CD4-positive, alpha-beta T cell (primary cell): ENCODE measurements around the gene CLEC18A. TPM values are rescaled to one million over a fixed set of nuclear protein-coding genes. Genes with fewer than 3 reads are reported as not detected.
"Not testable (repeated sequence)": the region's sequence is repeated elsewhere in the genome, so short reads cannot be mapped to it uniquely, and the experiment has no call there.

Experiments used
- ATAC-seq: fragments of 200-7000 bp; cut with Tn5 transposase; one replicate; pipeline ENCODE4 v1.10.0; 2022; ENCODE audit warnings: mild to moderate bottlenecking; ENCODE audit not compliant: poor library complexity
- CTCF ChIA-PET: fragments of 350-600 bp; sonication (Branson Sonifier 250); formaldehyde crosslinking; loops from one replicate; lab custom pipeline; 2021; ENCODE audit warnings: antibody characterized with exemption, inconsistent platforms; lab: Charles Lee
- POLR2A ChIA-PET: fragments of 350-600 bp; sonication (Branson Sonifier 250); formaldehyde crosslinking; loops from one replicate; lab custom pipeline; 2021; ENCODE audit warnings: antibody characterized with exemption, inconsistent platforms; lab: Charles Lee
- DNase-seq, 14 experiments: peaks; one replicate each; pipeline ENCODE4 v3.0.0-alpha.2; 2013 to 2020; ENCODE audit warnings: mixed read lengths in 2 of 14
- H3K27ac ChIP-seq, 2 donors: one replicate each; pipeline versions ENCODE4 v1.5.1 to v1.7.0; 2013; ENCODE audit warnings: low read length in 2 of 2, low read depth in 1 of 2, mild to moderate bottlenecking in 1 of 2
- H3K27me3 ChIP-seq, 2 experiments: 1 replicate in 1 of 2; 2 replicates in 1 of 2; pipeline versions ENCODE4 v1.6.1 to v1.7.0; 2013; ENCODE audit warnings: low read length in 2 of 2, control low read depth in 1 of 2, mild to moderate bottlenecking in 1 of 2, moderate library complexity in 1 of 2; ENCODE audit not compliant: insufficient read depth in 2 of 2, control insufficient read depth in 1 of 2
- H3K36me3 ChIP-seq: one replicate; pipeline ENCODE4 v1.6.1; 2013; ENCODE audit warnings: low read length, control low read depth; ENCODE audit not compliant: insufficient read depth
- H3K4me1 ChIP-seq: one replicate; pipeline ENCODE4 v1.6.1; 2013; ENCODE audit warnings: low read length, control low read depth; ENCODE audit not compliant: insufficient read depth
- H3K4me3 ChIP-seq: one replicate; pipeline ENCODE4 v1.5.1; 2013; ENCODE audit warnings: mild to moderate bottlenecking, low read length, moderate library complexity
- H3K9me3 ChIP-seq, 2 experiments: 1 replicate in 1 of 2; 2 replicates in 1 of 2; pipeline versions ENCODE4 v1.6.1 to v1.7.0; 2013; ENCODE audit warnings: low read length in 2 of 2, mild to moderate bottlenecking in 2 of 2, control low read depth in 1 of 2, moderate library complexity in 1 of 2; ENCODE audit not compliant: control insufficient read depth in 1 of 2, insufficient read depth in 1 of 2
- H3K27ac Mint-ChIP-seq: one replicate; pipeline ENCODE4 v1.8.0; 2020; ENCODE audit warnings: mixed read lengths
- H3K27me3 Mint-ChIP-seq: one replicate; pipeline ENCODE4 v1.8.0; 2021; ENCODE audit warnings: mixed read lengths
- H3K36me3 Mint-ChIP-seq: one replicate; pipeline ENCODE4 v1.8.0; 2021; ENCODE audit warnings: low read depth, mixed read lengths
- H3K4me1 Mint-ChIP-seq: one replicate; pipeline ENCODE4 v1.8.0; 2021; ENCODE audit warnings: low read depth, mixed read lengths
- H3K4me3 Mint-ChIP-seq: one replicate; pipeline ENCODE4 v1.8.0; 2020; ENCODE audit warnings: mild to moderate bottlenecking, mixed read lengths
- H3K9me3 Mint-ChIP-seq: one replicate; pipeline ENCODE4 v1.8.0; 2020; ENCODE audit warnings: mixed read lengths
- intact Hi-C, 2 experiments: fragments of 100-400 bp; cut with DNase I in 1 of 2; cut with micrococcal nuclease in 1 of 2; formaldehyde crosslinking; loops; one replicate each; pipeline versions ENCODE4 v1.15.1 to v1.9.0; 2023 to 2025; cut with DNase I, micrococcal nuclease
- polyA plus RNA-seq, 2 donors: library from polyadenylated mRNA; unstranded; fragments of 120-200 nt; gene quantifications; one replicate each; pipeline ENCODE4 v1.2.1, GENCODE V29; 2013
- total RNA-seq, 174 experiments: library from RNA in 2 of 174; stranded (reverse) in 2 of 174; gene quantifications; one replicate each; pipeline ENCODE4 v1.2.3 and lab custom pipeline; 2021 to 2026
- TF ChIP-seq, protein P1 (sequence below): fragments of 200-600 bp; IDR thresholded peaks from one replicate; pipeline ENCODE4 v1.8.0; 2022; ENCODE audit warnings: antibody characterized with exemption, mild to moderate bottlenecking

CLEC18A gene
- total RNA-seq = 1 to 10 TPM; 1.3 to 1.7 TPM
- 0.71 TPM for polyA plus RNA-seq (2013, experiment 1 of 2)
- 0.65 TPM for polyA plus RNA-seq (2013, experiment 2 of 2)
- total RNA-seq (lab: John Stamatoyannopoulos, UW) = 0 to 2.1 (median 0.28) reads per million in 172 experiments

DNA sequence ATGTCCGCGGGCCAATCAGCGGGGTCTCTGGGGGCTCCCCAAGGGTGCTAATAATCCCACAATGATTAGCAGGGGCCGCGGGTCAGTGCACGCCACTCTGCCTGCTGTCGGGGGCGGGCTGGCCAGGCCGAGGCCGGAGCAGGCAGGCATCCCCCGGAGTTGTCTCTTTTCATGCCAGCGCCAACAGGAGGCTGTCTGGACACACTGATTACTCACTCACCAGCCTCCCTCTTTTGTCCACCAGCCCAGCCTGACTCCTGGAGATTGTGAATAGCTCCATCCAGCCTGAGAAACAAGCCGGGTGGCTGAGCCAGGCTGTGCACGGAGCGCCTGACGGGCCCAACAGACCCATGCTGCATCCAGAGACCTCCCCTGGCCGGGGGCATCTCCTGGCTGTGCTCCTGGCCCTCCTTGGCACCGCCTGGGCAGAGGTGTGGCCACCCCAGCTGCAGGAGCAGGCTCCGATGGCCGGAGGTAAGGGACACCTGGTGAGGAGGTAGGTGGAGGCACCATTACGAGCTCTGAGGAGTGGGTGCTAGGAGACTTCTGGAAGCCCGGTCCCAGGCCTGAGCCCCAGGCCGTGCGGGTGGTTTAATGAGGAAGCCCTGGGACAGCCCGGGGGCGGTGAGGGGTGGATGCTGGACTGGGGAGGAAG is at the start of gene CLEC18A:
TSS of gene CLEC18A (plus strand) at position 318 of the 655 bp plus-strand sequence. CDS start at position 351, 33 bp downstream.
- CTCF ChIA-PET, H3K27ac ChIP-seq: not testable (repeated sequence)

GRCh38 chr16:69903865-69904415 is 47.2 kb upstream of the CLEC18A start:
- no peak for ATAC-seq
- intact Hi-C loops = no loop called here
- Mint-ChIP-seq H3K27ac (no peak overlapping the region), H3K4me3 (no peak overlapping the region), H3K9me3 (no peaks in the 10 kb centered on the region), H3K36me3 (peaks cover 52% of the 10 kb centered on the region), H3K27me3 (no peaks in the 10 kb centered on the region), H3K4me1 (no peaks in the 10 kb centered on the region)
- H3K36me3 ChIP-seq = peaks cover 33% of the 10 kb centered on the region
- no peaks in the 10 kb centered on the region for H3K4me1 ChIP-seq
- H3K4me3 ChIP-seq = no peak overlapping the region
- TF ChIP-seq, protein P1, sequence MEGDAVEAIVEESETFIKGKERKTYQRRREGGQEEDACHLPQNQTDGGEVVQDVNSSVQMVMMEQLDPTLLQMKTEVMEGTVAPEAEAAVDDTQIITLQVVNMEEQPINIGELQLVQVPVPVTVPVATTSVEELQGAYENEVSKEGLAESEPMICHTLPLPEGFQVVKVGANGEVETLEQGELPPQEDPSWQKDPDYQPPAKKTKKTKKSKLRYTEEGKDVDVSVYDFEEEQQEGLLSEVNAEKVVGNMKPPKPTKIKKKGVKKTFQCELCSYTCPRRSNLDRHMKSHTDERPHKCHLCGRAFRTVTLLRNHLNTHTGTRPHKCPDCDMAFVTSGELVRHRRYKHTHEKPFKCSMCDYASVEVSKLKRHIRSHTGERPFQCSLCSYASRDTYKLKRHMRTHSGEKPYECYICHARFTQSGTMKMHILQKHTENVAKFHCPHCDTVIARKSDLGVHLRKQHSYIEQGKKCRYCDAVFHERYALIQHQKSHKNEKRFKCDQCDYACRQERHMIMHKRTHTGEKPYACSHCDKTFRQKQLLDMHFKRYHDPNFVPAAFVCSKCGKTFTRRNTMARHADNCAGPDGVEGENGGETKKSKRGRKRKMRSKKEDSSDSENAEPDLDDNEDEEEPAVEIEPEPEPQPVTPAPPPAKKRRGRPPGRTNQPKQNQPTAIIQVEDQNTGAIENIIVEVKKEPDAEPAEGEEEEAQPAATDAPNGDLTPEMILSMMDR = no peak
- H3K27me3 ChIP-seq = no peaks in the 10 kb centered on the region
- CTCF ChIA-PET = no interaction called here
- DNase-seq = no peak
- POLR2A ChIA-PET = no interaction called here
- H3K9me3 ChIP-seq = no peaks in the 10 kb centered on the region
- H3K27ac ChIP-seq = no peak overlapping the region

More for the DNA sequence above, at the start of gene CLEC18A:
- H3K4me1 Mint-ChIP-seq, intact Hi-C loops, H3K4me1 ChIP-seq, H3K36me3 ChIP-seq, DNase-seq, H3K27ac Mint-ChIP-seq, H3K4me3 ChIP-seq, H3K9me3 Mint-ChIP-seq, H3K27me3 ChIP-seq, H3K4me3 Mint-ChIP-seq, POLR2A ChIA-PET, ATAC-seq, H3K9me3 ChIP-seq, H3K27me3 Mint-ChIP-seq, H3K36me3 Mint-ChIP-seq: not testable (repeated sequence)

DNA sequence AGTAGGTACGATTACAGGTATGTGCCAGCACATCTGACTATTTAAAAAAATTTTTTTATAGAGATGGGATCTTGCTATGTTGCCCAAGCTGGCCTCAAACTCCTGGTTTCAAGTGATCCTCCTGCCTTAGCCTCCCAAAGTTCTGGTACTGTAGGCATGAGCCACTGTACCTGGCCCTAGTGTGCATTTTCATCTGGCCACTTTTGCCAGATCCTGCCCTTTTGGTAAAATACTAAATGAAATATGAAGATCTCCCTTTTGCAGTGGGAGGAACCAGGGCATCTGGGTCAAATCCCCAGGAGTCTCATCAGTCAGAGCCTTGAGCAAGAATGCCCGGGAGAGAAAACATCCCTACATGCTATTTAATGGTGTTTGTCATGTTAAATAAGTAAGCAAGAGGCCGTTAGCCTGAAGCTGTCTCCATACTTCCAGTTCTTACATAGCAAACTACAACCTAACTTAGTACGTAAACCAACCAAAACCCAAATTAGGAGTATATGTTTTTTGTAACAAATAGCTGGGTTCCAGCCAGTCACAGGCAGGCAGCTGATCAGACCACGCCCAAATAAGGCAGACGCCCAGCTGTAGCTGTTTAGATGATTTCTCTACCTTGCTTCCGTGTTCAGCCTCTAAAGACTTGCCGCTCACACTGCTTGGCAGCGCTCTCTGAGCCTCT is 46.5 kb upstream of the CLEC18A start:
- H3K36me3 Mint-ChIP-seq = peaks cover 56% of the 10 kb centered on the region
- H3K27me3 Mint-ChIP-seq = no peaks in the 10 kb centered on the region
- no peak for DNase-seq
- H3K4me3 Mint-ChIP-seq = no peak overlapping the region
- ChIA-PET CTCF (no interaction called here), POLR2A (no interaction called here)
- H3K9me3 ChIP-seq = no peaks in the 10 kb centered on the region
- ATAC-seq = no peak
- no peak overlapping the region for H3K27ac ChIP-seq
- TF ChIP-seq, protein P1 = no peak
- no peak overlapping the region for H3K27ac Mint-ChIP-seq
- H3K4me1 Mint-ChIP-seq = no peaks in the 10 kb centered on the region
- H3K4me3 ChIP-seq = no peak overlapping the region
- no peaks in the 10 kb centered on the region for H3K9me3 Mint-ChIP-seq
- no peaks in the 10 kb centered on the region for H3K4me1 ChIP-seq
- intact Hi-C loops = no loop called here
- peaks cover 37% of the 10 kb centered on the region for H3K36me3 ChIP-seq
- no peaks in the 10 kb centered on the region for H3K27me3 ChIP-seq
